GM21786 (cell line): Measurements from ENCODE around the gene MRPL34.
"Not testable (repeated sequence)": the region's sequence is repeated elsewhere in the genome, so short reads cannot be mapped to it uniquely, and the experiment has no call there.

ENCODE experiments used
- ATAC-seq: cut with Tn5 transposase; IDR thresholded peaks from one replicate; pipeline ENCODE4 v1.9.1; 2021; ENCODE audit not compliant: unreplicated experiment

Gene MRPL34

DNA sequence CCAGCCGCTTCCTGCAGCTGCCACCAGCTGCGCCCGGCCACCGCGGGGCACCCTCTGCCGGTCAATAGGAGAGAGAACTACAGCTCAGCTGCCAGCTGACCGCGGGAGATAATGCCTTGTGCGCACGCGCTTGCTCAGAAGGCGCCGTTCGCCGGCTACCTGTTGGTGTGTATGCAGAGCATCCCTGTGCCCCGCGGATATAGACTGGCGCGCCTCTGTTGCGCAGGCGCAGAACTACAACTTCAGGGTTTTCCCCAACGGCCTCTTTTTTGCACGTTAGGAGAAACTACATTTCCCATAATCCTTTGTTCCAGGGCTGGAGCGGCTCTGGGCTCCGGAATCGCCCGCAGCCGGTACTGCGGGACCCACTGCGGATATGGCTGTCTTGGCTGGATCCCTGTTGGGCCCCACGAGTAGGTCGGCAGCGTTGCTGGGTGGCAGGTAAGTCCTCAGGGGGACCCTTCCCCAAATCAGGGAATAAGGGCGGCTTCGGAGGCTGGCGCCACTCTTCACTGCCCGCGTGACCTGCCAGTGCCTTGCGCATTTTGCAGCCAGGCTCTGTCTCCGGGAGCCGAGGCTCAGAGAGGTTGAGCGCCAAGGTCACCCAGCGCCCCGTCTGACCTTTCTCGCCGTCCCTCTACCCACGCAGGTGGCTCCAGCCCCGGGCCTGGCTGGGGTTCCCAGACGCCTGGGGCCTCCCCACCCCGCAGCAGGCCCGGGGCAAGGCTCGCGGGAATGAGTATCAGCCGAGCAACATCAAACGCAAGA lies at the start of gene MRPL34:
TSS of gene MRPL34 (plus strand) at position 356 of the 768 bp plus-strand sequence. CDS start at position 377, 21 bp downstream.
- ATAC-seq = peak; percentile 69

DNA sequence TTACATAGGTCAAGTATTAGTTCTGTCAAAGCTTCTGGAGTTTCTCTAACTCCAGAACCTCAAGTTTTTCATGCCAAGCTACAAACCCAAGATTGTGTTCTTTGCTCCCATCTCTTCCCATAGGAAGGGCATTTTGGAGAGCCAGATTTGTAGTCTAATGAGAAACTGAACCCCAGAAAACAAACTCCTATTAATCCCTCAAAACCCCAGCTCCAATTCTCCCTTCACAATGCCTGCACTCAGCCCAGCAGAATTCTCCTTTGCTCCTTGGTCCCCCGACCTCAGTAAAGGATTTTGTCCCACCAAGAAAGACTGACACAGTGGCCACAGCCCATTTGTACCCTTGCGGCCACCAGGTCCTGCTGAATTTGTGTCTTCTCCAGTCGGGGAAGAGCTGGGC lies 49.5 kb upstream of the MRPL34 start:
- no peak for ATAC-seq

GRCh38 chr19:17259118-17259780 lies 46.4 kb upstream of the MRPL34 start:
- no peak for ATAC-seq

GRCh38 chr19:17259934-17260333 lies 45.7 kb upstream of the MRPL34 start:
- no peak for ATAC-seq

DNA sequence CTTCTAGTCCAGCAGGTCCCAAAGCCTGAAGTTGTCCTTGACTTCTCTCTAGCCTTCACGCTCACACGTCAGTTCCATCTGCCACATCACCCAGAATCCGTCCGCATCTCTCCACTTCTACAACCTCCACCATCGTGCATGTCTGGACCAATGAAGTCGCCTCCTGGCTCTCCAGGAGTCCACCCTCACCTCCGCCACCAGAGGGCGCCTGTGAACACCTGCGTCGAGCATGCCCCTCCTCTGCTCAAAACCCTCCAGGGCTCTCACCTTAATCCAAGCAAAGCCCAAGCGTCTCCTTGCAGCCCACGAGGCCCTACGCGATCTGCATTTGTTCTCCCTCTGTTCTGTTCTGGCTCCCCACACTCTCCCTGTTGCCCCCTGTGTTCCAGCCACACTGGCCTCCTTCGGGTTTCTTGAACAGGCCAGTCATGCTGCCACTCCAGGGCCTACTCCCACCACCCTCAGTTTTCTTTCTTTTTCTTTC lies 44.8 kb upstream of the MRPL34 start:
- peak; percentile 72 for ATAC-seq

DNA sequence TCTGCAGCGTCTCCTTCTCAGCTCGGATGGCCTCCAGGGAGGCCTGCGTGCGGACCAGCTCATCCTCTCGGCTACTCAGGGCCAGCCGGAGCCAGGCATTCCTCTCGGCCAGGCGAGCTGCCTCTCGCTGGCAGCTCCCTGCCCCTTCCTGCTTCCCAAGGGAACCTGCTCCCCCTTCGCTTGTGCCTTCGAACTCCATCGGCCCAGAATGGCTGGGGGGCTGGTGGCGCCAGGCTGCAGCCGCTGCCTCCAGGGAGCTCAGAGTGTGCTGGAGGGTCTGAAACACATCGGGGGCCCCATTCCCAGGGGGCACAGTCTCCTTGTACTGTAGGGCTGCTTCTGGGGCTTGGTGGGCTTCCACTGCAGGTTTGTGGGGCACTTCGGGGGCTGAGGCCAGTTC lies 43.1 kb upstream of the MRPL34 start:
- no peak for ATAC-seq

DNA sequence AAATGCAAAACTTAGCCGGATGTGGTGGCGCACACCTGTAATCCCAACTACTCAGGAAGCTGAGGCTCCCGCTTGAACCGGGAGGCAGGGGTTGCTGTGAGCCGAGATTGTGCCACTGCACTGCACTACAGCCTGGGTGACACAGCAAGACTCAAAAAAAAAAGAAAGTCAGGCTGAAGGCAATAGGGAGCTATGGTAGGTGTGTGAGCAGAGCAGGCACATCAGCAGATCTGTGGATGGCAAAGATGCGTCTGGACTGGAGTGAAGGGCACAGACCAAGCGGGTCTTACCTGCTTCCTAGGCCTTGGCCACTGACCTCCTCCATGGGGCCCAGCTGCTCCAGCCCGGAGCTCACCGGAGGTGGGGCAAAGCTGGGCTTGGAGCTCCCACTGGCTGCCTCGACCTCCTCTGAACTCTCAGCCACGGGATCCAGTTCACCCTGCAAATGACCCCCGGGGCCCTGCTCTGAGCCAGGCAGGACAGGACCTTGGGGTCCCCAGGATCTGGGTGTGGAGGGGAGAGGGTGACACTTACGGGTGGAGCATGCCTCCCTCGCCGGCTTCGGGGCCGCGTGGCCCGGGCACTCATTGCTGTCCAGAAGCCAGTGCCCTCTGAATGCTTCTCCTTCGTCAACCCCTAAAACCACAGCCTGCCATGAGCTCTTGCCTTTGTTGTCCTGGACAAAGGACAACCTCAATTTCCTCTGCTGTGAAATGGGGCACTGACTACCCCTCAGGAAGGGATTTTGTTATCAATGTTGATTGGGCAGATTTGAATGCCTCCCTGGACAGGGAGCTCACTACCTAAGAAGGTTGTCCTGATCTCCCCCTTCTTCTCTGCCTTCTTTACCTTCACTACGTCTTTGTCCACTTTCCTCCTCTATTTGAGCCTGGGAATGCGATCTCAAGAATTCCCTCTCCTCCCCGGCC lies 41.7 kb upstream of the MRPL34 start:
- no peak for ATAC-seq

DNA sequence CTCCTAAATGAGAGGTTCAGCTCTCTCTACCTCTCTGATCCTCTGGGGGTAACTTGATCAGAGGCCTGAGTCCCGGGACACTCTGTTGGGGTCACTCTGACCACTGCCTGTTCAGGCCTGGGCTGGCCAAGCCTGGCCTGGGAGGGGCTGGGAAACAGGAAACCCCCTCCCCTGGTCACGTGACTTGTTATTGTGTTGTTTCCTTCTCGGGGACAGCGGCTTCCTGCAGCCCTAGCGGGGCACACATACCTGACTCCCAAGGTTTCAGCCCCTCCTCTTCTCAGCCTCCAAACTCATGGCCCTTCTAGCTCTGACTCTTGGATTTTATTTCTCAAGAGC lies 41.1 kb upstream of the MRPL34 start, which contains the start of gene USHBP1:
TSS of gene USHBP1 (minus strand) at position 105 of the 339 bp plus-strand sequence. CDS start 446 bp downstream, outside the sequence.
- no peak for ATAC-seq

DNA sequence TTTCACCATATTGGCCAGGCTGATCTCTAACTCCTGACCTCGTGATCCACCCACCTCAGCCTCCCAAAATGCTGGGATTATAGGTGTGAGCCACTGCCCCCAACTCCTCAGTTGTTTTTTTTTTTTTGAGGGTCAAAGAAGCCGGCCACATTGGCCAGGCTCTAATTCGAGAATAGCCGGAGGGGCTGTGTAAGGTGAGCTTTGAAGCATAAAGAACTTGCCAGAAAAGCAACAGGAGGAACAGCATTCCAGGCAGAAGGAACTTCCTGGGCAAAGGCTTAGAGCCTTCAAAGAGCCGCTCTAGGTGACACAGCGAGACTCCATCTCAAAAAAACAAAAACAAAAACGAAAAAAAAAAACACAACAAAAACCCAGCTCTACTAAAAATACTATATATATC lies 39.6 kb upstream of the MRPL34 start:
- no peak for ATAC-seq

- no peak for ATAC-seq
Measured at GRCh38 chr19:17266589-17266974, 39.1 kb upstream of the MRPL34 start.

GRCh38 chr19:17266975-17267788 lies 38.5 kb upstream of the MRPL34 start, which contains the start of gene BABAM1:
Gene BABAM1, plus strand, starts transcription at chr19:17267443. Its CDS starts 1,364 bp downstream, at chr19:17268807.
- ATAC-seq = peak; percentile 84

GRCh38 chr19:17268754-17269153 lies 36.9 kb upstream of the MRPL34 start:
- no peak for ATAC-seq

- ATAC-seq = not testable (repeated sequence)
Measured at GRCh38 chr19:17274892-17275291, 30.8 kb upstream of the MRPL34 start.

DNA sequence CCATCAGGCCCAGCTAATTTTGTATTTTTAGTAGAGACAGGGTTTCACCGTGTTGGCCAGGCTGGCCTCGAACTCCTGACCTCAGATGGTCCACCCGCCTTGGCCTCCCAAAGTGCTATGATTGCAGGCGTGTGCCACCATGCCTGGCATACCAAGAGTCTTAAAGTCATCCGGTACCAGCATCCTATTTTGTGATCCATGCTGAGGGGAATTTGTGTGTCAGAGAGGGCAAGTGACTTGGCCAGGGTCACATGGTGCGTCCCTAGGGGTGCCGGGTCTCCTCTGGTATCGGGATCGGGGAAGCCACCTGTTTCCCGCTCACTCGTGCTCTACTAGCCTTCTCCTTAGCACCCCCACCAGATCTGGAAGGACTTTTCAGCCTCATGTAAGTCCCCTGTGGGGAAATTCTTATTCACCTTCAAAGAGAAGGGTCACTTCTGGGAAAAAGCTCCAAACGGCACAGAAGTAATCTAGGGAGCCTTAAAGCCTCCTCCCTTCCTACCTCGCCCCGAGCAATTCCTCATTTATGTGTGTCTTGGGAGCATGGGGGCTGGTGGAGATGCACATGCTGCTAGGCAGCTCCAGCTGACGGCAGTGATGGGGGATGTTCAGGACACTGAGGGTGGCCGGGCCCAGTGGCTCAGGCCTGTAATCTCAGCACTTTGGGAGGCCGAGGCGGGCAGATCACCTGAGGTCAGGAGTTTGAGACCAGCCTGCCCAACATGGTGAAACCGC lies 30.1 kb upstream of the MRPL34 start:
- ATAC-seq = no peak

GRCh38 chr19:17279436-17279835 lies 26.2 kb upstream of the MRPL34 start:
- ATAC-seq = no peak

DNA sequence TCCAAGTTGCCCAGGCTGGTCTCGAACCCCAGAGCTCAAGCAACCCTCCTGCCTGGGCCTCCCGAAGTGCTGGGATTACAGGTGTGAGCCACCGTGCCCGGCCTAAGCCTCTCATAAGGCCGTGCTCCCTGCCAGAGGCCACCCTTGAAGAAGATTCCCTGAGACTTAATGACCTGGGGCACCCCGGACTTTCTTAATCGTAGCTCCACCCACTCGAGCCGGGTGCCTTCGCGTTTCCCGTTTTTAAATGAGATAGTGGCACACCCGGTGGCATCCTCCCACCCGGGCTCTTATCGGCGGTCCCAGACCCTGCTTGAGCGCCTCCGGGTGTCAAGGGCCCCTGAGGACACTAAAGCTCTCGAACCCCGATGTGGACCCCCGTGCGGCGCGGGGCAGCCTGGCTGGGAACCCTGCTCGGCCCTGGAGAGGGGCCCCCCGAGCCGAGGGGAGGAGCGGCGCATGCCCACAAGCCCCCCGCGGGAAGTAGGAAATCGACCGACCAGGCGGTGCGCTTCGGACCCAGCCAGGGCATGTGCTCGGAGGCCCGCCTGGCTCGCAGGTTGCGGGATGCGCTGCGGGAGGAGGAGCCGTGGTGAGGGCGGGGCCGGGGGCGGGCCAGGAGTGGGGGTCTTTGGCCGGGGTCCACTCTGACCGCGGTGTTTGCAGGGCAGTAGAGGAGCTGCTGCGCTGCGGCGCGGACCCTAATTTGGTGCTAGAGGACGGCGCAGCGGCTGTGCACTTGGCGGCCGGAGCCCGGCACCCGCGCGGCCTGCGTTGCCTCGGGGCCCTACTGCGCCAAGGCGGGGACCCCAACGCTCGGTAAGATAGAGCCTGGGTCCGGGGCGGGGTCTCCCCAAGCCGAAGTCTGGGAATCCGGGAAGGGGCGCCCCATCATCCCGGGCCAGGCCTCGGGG lies 24.0 kb upstream of the MRPL34 start, which contains the start of gene ANKLE1:
TSS of gene ANKLE1 (plus strand) at position 511 of the 914 bp plus-strand sequence. CDS start at position 531, 20 bp downstream.
- no peak for ATAC-seq

- ATAC-seq = no peak
Measured at GRCh38 chr19:17282488-17283125, 23.1 kb upstream of the MRPL34 start.

- no peak for ATAC-seq
Measured at GRCh38 chr19:17283504-17283996, 22.1 kb upstream of the MRPL34 start.
